ENCODE data around the gene EXOC4. TPM values are rescaled to one million over a fixed set of nuclear protein-coding genes. Genes with fewer than 3 reads are reported as not detected.

The EXOC4 gene
- total RNA-seq, 1 experiment from 2014 or later = 75.8 TPM

- TF ChIP-seq CTCF (conservative IDR thresholded peaks at IDR 0.05) = no peak
- Histone ChIP-seq H2AK5ac (ENCODE audit: insufficient read length, low read length) (no peak overlapping the region), H4K8ac (replicated peaks; ENCODE audit: insufficient read length, low read depth, low read length) (no peak overlapping the region), H3K79me1 (ENCODE audit: insufficient read depth, low read depth, low read length, poor library complexity, severe bottlenecking) (no peaks in the 10 kb centered on the region), H3K4ac (ENCODE audit: low read depth, low read length) (no peak overlapping the region), H3K4me1 (ENCODE audit: insufficient read depth, low read length) (no peaks in the 10 kb centered on the region), H4K91ac (ENCODE audit: insufficient read length, low read depth, low read length) (no peak overlapping the region), H3K56ac (ENCODE audit: insufficient read length, low read depth, low read length) (no peak overlapping the region), H3K79me2 (ENCODE audit: insufficient read depth, low read length) (no peaks in the 10 kb centered on the region), H3K4me2 (ENCODE audit: insufficient read depth, insufficient read length, low read length) (no peak overlapping the region), H3K9ac (ENCODE audit: extremely low read depth, insufficient read length, low read length) (no peak overlapping the region), H3K27ac (ENCODE audit: insufficient read length, low read depth, low read length) (no peak overlapping the region), H2BK120ac (ENCODE audit: low read depth, low read length, poor library complexity, severe bottlenecking) (no peak overlapping the region), H3K23ac (ENCODE audit: insufficient read length, low read depth, low read length) (no peak overlapping the region), H2AFZ (ENCODE audit: low read length) (no peak overlapping the region), H3K27me3 (ENCODE audit: insufficient read depth, low read length) (no peaks in the 10 kb centered on the region), H2BK20ac (ENCODE audit: low read depth, low read length, poor library complexity, severe bottlenecking) (no peak overlapping the region), H4K5ac (ENCODE audit: insufficient read length, low read depth, low read length) (no peak overlapping the region), H2BK12ac (ENCODE audit: insufficient read length, low read depth, low read length) (no peak overlapping the region), H3K9me3 (ENCODE audit: control insufficient read depth, low read depth, low read length) (no peaks in the 10 kb centered on the region), H3K23me2 (ENCODE audit: insufficient read length, low read depth, low read length, poor library complexity, severe bottlenecking) (no peaks in the 10 kb centered on the region), H3T11ph (ENCODE audit: low read length) (no peak overlapping the region), H2BK15ac (ENCODE audit: low read depth, low read length) (no peak overlapping the region; the same call in 1 of the 2 replicates), H2BK5ac (ENCODE audit: insufficient read length, low read length) (peak overlapping the region; percentile 64), H4K20me1 (ENCODE audit: control insufficient read depth, insufficient read depth, insufficient read length) (no peaks in the 10 kb centered on the region), H3K18ac (ENCODE audit: insufficient read length, low read depth, low read length) (no peak overlapping the region), H3K14ac (ENCODE audit: insufficient read depth, low read length) (no peak overlapping the region)
- no peaks in the 10 kb centered on the region for H3K36me3 Mint-ChIP-seq (ENCODE audit: insufficient read depth in 1 of 3, low read depth in 3 of 3)
- H3K27me3 Mint-ChIP-seq (ENCODE audit: low read depth) = no peaks in the 10 kb centered on the region
- no peak overlapping the region for H3K4me3 Mint-ChIP-seq
- H3K9me3 Mint-ChIP-seq = no peaks in the 10 kb centered on the region; a peak in 1 of 5 replicates
- no peak overlapping the region for H3K27ac Mint-ChIP-seq
- no CpG with 5 or more reads among the region's 1 CpG for WGBS (ENCODE audit: extremely low coverage, insufficient read length, low lambda C conversion rate)
- no peak for DNase-seq
- H3K4me1 Mint-ChIP-seq = no peaks in the 10 kb centered on the region
Observed at GRCh38 chr7:133718131-133718530, 465.3 kb downstream of the EXOC4 start.
